OCI-LY3 (cell line): ENCODE results near the gene PTPN21.

ENCODE experiments used
- H2AFZ ChIP-seq: fragments of 200-600, 300-600 bp; shearing (Covaris generic); 2 replicates; pipeline ENCODE4 v1.6.0; 2014; ENCODE audit warnings: antibody characterized with exemption, low read depth, low read length
- H3K27ac ChIP-seq: fragments of 200-600, 300-600 bp; sonication (generic); 2 replicates; pipeline ENCODE4 v1.5.1; 2014; ENCODE audit warnings: mild to moderate bottlenecking, low read length, moderate library complexity, mixed read lengths
- H3K27me3 ChIP-seq: fragments of 200-600, 300-600 bp; sonication (generic); 2 replicates; pipeline ENCODE4 v1.6.1; 2014; ENCODE audit warnings: low read depth, low read length, mixed read lengths
- H3K36me3 ChIP-seq: fragments of 200-600, 300-600 bp; sonication (generic); replicated peaks from 2 replicates; pipeline ENCODE3; 2014; ENCODE audit warnings: low read depth, low read length, mixed read lengths
- H3K4me1 ChIP-seq: fragments of 300-600, 200-600 bp; sonication (generic); 2 replicates; pipeline ENCODE4 v1.6.1; 2014; ENCODE audit warnings: low read length, mixed read lengths
- H3K4me2 ChIP-seq: fragments of 200-600, 300-600 bp; sonication (generic); 2 replicates; pipeline ENCODE4 v1.6.1; 2014; ENCODE audit warnings: low read length, mixed read lengths
- H3K4me3 ChIP-seq: fragments of 300-600, 200-600 bp; sonication (generic); 2 replicates; pipeline ENCODE4 v1.5.1; 2014; ENCODE audit warnings: antibody characterized with exemption, mild to moderate bottlenecking, low read length, moderate library complexity
- H3K79me2 ChIP-seq: fragments of 300-600, 200-600 bp; shearing (Covaris generic); 2 replicates; pipeline ENCODE4 v1.6.1; 2014; ENCODE audit warnings: mild to moderate bottlenecking, low read length, mixed read lengths
- H3K9ac ChIP-seq: fragments of 300-600, 200-600 bp; shearing (Covaris generic); 2 replicates; pipeline ENCODE4 v1.6.0; 2014; ENCODE audit warnings: mild to moderate bottlenecking, low read length, moderate library complexity
- H3K9me3 ChIP-seq: fragments of 200-600, 300-600 bp; shearing (Covaris generic); 2 replicates; pipeline ENCODE4 v1.6.1; 2014; ENCODE audit warnings: low read length, mixed read lengths; ENCODE audit not compliant: insufficient read depth
- H4K20me1 ChIP-seq: fragments of 200-600, 300-600 bp; sonication (generic); 2 replicates; pipeline ENCODE4 v1.6.1; 2016; ENCODE audit warnings: low read length, mixed read lengths; ENCODE audit not compliant: insufficient read depth
- EZH2phosphoT487 ChIP-seq: fragments of 200-600 bp; shearing (Covaris generic); IDR thresholded peaks from 2 replicates; pipeline ENCODE4 v1.6.1; 2018; ENCODE audit warnings: antibody characterized with exemption, mixed run types, low read depth
- TF ChIP-seq, protein P1 (sequence below): fragments of 200-600, 300-600 bp; sonication (generic); IDR thresholded peaks from 2 replicates; pipeline ENCODE4 v1.5.1; 2014; ENCODE audit warnings: antibody characterized with exemption, low read length, low read depth

PTPN21 gene

DNA sequence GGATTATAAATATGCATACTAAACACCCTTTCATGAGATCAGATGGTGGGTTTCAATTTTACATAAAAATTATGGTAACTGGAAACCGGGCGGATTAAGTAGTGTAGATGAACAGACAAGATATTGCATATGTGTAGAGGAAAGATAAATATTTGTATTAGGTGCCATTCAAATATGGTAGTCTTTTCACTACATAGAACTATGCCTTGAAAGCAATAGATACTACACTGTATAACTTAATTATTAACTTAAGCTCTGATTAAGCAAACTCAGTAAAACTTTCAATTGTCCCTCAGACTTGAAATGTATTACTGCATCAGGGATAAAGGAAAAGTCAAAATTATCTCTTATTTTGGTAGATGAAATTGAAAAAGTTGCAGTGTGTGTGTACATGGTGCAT, 1.9 kb downstream of the PTPN21 start:
- H3K79me2 ChIP-seq, result no peaks in the 10 kb centered on the region
- no peak overlapping the region for H3K4me3 ChIP-seq
- TF ChIP-seq EZH2phosphoT487, result no peak
- TF ChIP-seq, protein P1, sequence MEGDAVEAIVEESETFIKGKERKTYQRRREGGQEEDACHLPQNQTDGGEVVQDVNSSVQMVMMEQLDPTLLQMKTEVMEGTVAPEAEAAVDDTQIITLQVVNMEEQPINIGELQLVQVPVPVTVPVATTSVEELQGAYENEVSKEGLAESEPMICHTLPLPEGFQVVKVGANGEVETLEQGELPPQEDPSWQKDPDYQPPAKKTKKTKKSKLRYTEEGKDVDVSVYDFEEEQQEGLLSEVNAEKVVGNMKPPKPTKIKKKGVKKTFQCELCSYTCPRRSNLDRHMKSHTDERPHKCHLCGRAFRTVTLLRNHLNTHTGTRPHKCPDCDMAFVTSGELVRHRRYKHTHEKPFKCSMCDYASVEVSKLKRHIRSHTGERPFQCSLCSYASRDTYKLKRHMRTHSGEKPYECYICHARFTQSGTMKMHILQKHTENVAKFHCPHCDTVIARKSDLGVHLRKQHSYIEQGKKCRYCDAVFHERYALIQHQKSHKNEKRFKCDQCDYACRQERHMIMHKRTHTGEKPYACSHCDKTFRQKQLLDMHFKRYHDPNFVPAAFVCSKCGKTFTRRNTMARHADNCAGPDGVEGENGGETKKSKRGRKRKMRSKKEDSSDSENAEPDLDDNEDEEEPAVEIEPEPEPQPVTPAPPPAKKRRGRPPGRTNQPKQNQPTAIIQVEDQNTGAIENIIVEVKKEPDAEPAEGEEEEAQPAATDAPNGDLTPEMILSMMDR, result no peak
- H4K20me1 ChIP-seq, result no peaks in the 10 kb centered on the region
- no peaks in the 10 kb centered on the region for H3K36me3 ChIP-seq
- H3K4me2 ChIP-seq, result no peak overlapping the region
- no peak overlapping the region for H2AFZ ChIP-seq
- H3K4me1 ChIP-seq, result peaks cover 9% of the 10 kb centered on the region
- peaks cover 40% of the 10 kb centered on the region for H3K27me3 ChIP-seq
- no peaks in the 10 kb centered on the region for H3K9me3 ChIP-seq
- H3K9ac ChIP-seq, result no peak overlapping the region
- no peak overlapping the region for H3K27ac ChIP-seq

DNA sequence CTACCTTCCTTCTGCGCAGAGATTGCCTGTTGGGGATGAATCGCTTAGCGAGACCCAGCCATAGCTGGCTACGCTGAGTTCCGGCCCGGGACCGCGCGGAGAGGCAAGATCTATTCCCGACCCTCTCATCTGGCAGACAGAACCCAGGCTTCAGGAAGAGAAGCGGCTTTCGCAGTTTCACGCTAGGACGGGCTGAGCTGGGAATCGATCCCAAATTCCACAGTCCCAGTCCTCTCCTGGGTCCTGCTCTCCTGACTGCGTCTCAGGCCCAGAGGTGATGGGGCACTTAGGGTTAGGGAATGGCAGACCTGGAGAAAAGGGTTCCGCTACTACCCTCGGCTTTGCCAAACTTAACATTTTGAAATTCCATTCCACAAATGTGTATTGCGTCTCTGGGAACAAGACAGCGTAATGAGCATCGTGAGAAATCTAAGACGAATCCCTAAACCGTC, 2.8 kb downstream of the PTPN21 start:
- no peaks in the 10 kb centered on the region for H3K36me3 ChIP-seq
- H3K27ac ChIP-seq, result no peak overlapping the region
- no peak overlapping the region for H3K9ac ChIP-seq
- peaks cover 9% of the 10 kb centered on the region for H3K4me1 ChIP-seq
- no peak overlapping the region for H2AFZ ChIP-seq
- H4K20me1 ChIP-seq, result no peaks in the 10 kb centered on the region
- H3K4me2 ChIP-seq, result no peak overlapping the region
- H3K27me3 ChIP-seq, result peaks cover 39% of the 10 kb centered on the region
- no peak overlapping the region for H3K4me3 ChIP-seq
- TF ChIP-seq, protein P1, result no peak
- TF ChIP-seq EZH2phosphoT487, result no peak
- H3K79me2 ChIP-seq, result no peaks in the 10 kb centered on the region
- H3K9me3 ChIP-seq, result no peaks in the 10 kb centered on the region

DNA sequence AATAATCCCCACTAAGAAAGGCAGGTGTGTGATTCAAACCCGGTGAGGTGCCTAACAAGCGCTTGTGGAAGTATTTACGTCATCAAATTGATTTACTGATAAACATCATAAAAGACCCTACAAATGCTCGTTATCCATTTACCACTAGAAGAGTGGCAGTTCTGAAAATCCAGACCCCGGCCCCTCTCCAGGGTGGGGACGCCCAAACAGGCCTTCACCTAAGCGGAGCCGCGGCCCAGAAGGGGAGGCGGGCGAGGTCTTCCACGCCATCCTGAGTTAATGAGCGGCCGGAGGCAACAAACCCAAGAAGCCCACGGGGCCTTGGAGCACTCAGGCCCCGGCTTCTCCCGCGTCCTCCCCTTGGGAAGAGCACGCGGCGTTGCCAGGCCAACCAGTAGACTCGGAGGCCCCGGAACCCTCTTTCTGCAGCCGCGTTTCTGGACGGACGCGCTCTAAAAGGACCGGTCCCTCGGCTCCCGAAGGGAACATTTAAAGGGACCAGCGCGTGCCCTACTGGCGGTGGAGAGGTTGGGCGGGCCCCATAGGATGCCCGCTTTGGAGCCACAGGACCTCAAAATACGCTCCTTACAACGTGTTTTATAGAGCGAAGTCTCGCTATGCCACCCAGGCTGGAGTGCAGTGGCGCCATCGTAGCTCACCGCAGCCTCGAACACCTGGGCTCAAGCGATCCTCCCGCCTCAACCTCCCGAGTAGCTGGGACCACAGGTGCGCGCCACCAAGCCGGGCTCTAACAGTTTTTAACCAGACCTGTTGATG, 3.5 kb downstream of the PTPN21 start:
- TF ChIP-seq EZH2phosphoT487, result no peak
- TF ChIP-seq, protein P1, result no peak
- H3K9me3 ChIP-seq, result no peaks in the 10 kb centered on the region
- H3K4me1 ChIP-seq, result peaks cover 15% of the 10 kb centered on the region
- no peaks in the 10 kb centered on the region for H4K20me1 ChIP-seq
- H3K36me3 ChIP-seq, result no peaks in the 10 kb centered on the region
- no peak overlapping the region for H3K4me2 ChIP-seq
- no peak overlapping the region for H3K4me3 ChIP-seq
- no peak overlapping the region for H3K27ac ChIP-seq
- peaks cover 32% of the 10 kb centered on the region for H3K27me3 ChIP-seq
- H3K79me2 ChIP-seq, result no peaks in the 10 kb centered on the region
- no peak overlapping the region for H3K9ac ChIP-seq
- no peak overlapping the region for H2AFZ ChIP-seq

DNA sequence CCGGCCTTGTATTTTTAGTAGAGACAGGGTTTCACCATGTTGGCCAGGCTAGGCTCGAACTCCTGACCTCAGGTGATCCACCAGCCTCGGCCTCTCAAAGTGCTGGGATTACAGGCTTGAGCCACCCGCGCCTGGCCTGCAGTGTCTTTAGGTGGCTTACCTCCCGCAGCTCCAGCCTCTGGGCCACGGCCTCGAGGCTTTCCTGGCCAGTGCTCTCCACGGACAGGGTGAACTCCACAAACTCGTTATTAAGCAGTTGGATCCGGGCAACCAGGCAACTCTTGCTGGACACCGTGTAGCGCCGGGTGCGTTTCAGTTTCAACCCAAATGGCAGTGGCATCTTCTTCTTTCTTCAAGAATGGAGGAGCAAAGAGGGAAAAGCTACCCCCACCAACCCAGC, 4.7 kb downstream of the PTPN21 start:
- H3K4me1 ChIP-seq, result peaks cover 12% of the 10 kb centered on the region
- no peak overlapping the region for H3K9ac ChIP-seq
- no peaks in the 10 kb centered on the region for H3K9me3 ChIP-seq
- no peak for TF ChIP-seq EZH2phosphoT487
- TF ChIP-seq, protein P1, result no peak
- no peaks in the 10 kb centered on the region for H3K79me2 ChIP-seq
- peaks cover 20% of the 10 kb centered on the region for H3K27me3 ChIP-seq
- H2AFZ ChIP-seq, result no peak overlapping the region
- no peaks in the 10 kb centered on the region for H3K36me3 ChIP-seq
- no peak overlapping the region for H3K4me3 ChIP-seq
- no peaks in the 10 kb centered on the region for H4K20me1 ChIP-seq
- no peak overlapping the region for H3K4me2 ChIP-seq
- no peak overlapping the region for H3K27ac ChIP-seq
